IMR-90 (cell line): Measurements from ENCODE around the gene LACC1.

ENCODE experiments used
- CHD1 ChIP-seq: IDR thresholded peaks from 2 replicates; pipeline ENCODE4 v1.6.1; 2012; ENCODE audit warnings: low read depth, low read length, improper control_type of control experiment
- ELK1 ChIP-seq: fragments of 150-350 bp; IDR thresholded peaks from 2 replicates; pipeline ENCODE4 v1.6.1; 2016; ENCODE audit warnings: low read depth, mild to moderate bottlenecking, low read length, moderate library complexity, borderline replicate concordance
- MAZ ChIP-seq: IDR thresholded peaks from 2 replicates; pipeline ENCODE4 v1.6.1; 2012; ENCODE audit warnings: low read depth, mild to moderate bottlenecking, low read length, improper control_type of control experiment, moderate library complexity, borderline replicate concordance
- NFE2L2 ChIP-seq: fragments of 150-350 bp; IDR thresholded peaks from 2 replicates; pipeline ENCODE4 v1.6.1; 2016; ENCODE audit warnings: low read depth, mild to moderate bottlenecking, low read length
- POLR2A ChIP-seq: IDR thresholded peaks from 2 replicates; pipeline ENCODE4 v1.6.1; 2012; ENCODE audit warnings: mild to moderate bottlenecking, low read depth, low read length
- RAD21 ChIP-seq: IDR thresholded peaks from 2 replicates; pipeline ENCODE4 v1.6.1; 2012; ENCODE audit warnings: low read length, improper control_type of control experiment
- RCOR1 ChIP-seq: IDR thresholded peaks from 2 replicates; pipeline ENCODE4 v1.6.1; 2012; ENCODE audit warnings: mild to moderate bottlenecking, low read length, improper control_type of control experiment; ENCODE audit not compliant: insufficient replicate concordance
- RFX5 ChIP-seq: IDR thresholded peaks from 2 replicates; pipeline ENCODE4 v1.8.0; 2012; ENCODE audit warnings: low read depth, mild to moderate bottlenecking, low read length, moderate library complexity
- SMC3 ChIP-seq: fragments of 150-350 bp; IDR thresholded peaks from 2 replicates; pipeline ENCODE4 v1.6.1; 2016; ENCODE audit warnings: low read depth, mild to moderate bottlenecking, antibody characterized with exemption, low read length, moderate library complexity
- TF ChIP-seq, protein P1 (sequence below): conservative IDR thresholded peaks from 2 replicates; pipeline ENCODE4 v1.5.1; 2012; ENCODE audit warnings: mild to moderate bottlenecking, low read depth, low read length, improper control_type of control experiment

GRCh38 chr13:43908156-43909126 is 28.7 kb downstream of the LACC1 start:
- TF ChIP-seq, protein P1, sequence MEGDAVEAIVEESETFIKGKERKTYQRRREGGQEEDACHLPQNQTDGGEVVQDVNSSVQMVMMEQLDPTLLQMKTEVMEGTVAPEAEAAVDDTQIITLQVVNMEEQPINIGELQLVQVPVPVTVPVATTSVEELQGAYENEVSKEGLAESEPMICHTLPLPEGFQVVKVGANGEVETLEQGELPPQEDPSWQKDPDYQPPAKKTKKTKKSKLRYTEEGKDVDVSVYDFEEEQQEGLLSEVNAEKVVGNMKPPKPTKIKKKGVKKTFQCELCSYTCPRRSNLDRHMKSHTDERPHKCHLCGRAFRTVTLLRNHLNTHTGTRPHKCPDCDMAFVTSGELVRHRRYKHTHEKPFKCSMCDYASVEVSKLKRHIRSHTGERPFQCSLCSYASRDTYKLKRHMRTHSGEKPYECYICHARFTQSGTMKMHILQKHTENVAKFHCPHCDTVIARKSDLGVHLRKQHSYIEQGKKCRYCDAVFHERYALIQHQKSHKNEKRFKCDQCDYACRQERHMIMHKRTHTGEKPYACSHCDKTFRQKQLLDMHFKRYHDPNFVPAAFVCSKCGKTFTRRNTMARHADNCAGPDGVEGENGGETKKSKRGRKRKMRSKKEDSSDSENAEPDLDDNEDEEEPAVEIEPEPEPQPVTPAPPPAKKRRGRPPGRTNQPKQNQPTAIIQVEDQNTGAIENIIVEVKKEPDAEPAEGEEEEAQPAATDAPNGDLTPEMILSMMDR: peak; percentile 50
- no peak for TF ChIP-seq MAZ
- TF ChIP-seq POLR2A: no peak
- peak; percentile 73 for TF ChIP-seq SMC3
- TF ChIP-seq ELK1: no peak
- no peak for TF ChIP-seq NFE2L2
- TF ChIP-seq CHD1: no peak
- TF ChIP-seq RFX5: no peak
- peak; percentile 42 for TF ChIP-seq RCOR1
- TF ChIP-seq RAD21: peak; percentile 48
